Measurements from ENCODE around the gene ENSA. TPM values are rescaled to one million over a fixed set of nuclear protein-coding genes. Genes with fewer than 3 reads are reported as not detected.
"Not testable (repeated sequence)": the region's sequence is repeated elsewhere in the genome, so short reads cannot be mapped to it uniquely, and the experiment has no call there.

ENSA gene
- total RNA-seq, 1 experiment from 2014 or later, result 178 TPM

DNA sequence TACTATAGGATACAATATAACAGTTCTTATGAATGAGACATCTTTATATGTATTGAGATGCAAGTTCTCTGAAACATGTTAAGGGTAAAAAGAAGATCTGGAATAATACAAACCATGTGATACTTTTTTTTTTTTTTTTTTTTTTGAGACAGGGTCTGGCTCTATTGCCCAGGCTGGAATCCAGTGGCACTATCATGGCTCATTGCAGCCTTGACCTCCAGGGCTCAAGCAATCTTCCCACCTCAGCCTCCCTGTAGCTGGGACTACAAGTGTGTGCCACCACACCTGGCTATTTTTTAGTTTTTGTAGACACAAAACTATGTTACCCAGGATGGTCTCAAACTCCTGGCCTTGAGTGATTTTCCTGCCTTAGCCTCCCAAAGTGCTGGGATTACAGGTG, 27.9 kb downstream of the ENSA start:
- Mint-ChIP-seq H3K9me3 (ENCODE audit: unreplicated experiment) (no peaks in the 10 kb centered on the region), H3K27ac (ENCODE audit: unreplicated experiment) (no peak overlapping the region), H3K36me3 (ENCODE audit: insufficient read depth, unreplicated experiment) (peaks cover 7% of the 10 kb centered on the region), H3K4me1 (ENCODE audit: low read depth, unreplicated experiment) (peaks cover 17% of the 10 kb centered on the region), H3K27me3 (ENCODE audit: insufficient read depth, unreplicated experiment) (no peaks in the 10 kb centered on the region), H3K4me3 (ENCODE audit: unreplicated experiment) (no peak overlapping the region)
- BruUV-seq (replicated peaks), result no TSS peak
- H3K27me3 ChIP-seq (replicated peaks; ENCODE audit: control insufficient read depth, insufficient read depth, low read length), result no peaks in the 10 kb centered on the region
- peaks cover 15% of the 10 kb centered on the region for H3K4me1 ChIP-seq
- no peak for DNase-seq
- TF ChIP-seq, protein P1, sequence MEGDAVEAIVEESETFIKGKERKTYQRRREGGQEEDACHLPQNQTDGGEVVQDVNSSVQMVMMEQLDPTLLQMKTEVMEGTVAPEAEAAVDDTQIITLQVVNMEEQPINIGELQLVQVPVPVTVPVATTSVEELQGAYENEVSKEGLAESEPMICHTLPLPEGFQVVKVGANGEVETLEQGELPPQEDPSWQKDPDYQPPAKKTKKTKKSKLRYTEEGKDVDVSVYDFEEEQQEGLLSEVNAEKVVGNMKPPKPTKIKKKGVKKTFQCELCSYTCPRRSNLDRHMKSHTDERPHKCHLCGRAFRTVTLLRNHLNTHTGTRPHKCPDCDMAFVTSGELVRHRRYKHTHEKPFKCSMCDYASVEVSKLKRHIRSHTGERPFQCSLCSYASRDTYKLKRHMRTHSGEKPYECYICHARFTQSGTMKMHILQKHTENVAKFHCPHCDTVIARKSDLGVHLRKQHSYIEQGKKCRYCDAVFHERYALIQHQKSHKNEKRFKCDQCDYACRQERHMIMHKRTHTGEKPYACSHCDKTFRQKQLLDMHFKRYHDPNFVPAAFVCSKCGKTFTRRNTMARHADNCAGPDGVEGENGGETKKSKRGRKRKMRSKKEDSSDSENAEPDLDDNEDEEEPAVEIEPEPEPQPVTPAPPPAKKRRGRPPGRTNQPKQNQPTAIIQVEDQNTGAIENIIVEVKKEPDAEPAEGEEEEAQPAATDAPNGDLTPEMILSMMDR (IDR thresholded peaks at IDR 0.05; ENCODE audit: insufficient read depth in 1 of 2, low read depth in 1 of 2, low read length in 1 of 2, severe bottlenecking in 1 of 2, unreplicated experiment in 1 of 2), result no peak
- CTCF ChIA-PET, result no interaction called here
- intact Hi-C loops (cut with micrococcal nuclease; ENCODE audit: unreplicated experiment), result no loop called here
- H3K4me3 ChIP-seq (ENCODE audit: low read depth, low read length), result no peak overlapping the region
- H3K9me3 ChIP-seq, result no peaks in the 10 kb centered on the region
- POLR2A ChIA-PET, result interaction anchor here (0.8 kb wide), 1 partner anchor 380 kb away, joined by 3 read pairs; no protein-coding TSS in a partner anchor
- no peaks in the 10 kb centered on the region for H3K36me3 ChIP-seq (ENCODE audit: control insufficient read depth, insufficient read depth, low read length)

DNA sequence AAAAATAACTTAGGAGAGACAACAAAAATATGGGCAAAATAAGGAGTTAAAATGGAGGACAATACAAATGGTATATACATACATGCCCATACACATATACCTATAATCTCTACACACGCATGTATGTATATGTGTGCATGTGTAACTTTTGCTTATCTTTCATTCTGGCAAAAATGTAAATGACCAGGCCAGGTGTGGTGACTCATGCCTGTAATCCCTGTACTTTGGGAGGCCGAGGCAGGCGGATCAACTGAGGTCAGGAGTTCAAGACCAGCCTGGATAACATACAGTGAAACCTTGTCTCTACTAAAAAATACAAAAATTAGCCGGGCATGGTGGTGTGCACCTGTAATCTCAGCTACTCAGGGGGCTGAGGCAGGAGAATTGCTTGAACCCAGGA, 31.1 kb downstream of the ENSA start:
- H3K4me3 ChIP-seq (ENCODE audit: low read depth, low read length); H3K4me1 ChIP-seq; H3K9me3 Mint-ChIP-seq (ENCODE audit: unreplicated experiment); H3K4me3 Mint-ChIP-seq (ENCODE audit: unreplicated experiment); H3K36me3 ChIP-seq (ENCODE audit: control insufficient read depth, insufficient read depth, low read length); DNase-seq; H3K27ac Mint-ChIP-seq (ENCODE audit: unreplicated experiment); H3K27me3 ChIP-seq (replicated peaks; ENCODE audit: control insufficient read depth, insufficient read depth, low read length); CTCF ChIA-PET; H3K27me3 Mint-ChIP-seq (ENCODE audit: insufficient read depth, unreplicated experiment); POLR2A ChIA-PET; BruUV-seq (replicated peaks); H3K36me3 Mint-ChIP-seq (ENCODE audit: insufficient read depth, unreplicated experiment); intact Hi-C loops (cut with micrococcal nuclease; ENCODE audit: unreplicated experiment); H3K9me3 ChIP-seq: not testable (repeated sequence)
- H3K4me1 Mint-ChIP-seq (ENCODE audit: low read depth, unreplicated experiment), result peaks cover 17% of the 10 kb centered on the region

DNA sequence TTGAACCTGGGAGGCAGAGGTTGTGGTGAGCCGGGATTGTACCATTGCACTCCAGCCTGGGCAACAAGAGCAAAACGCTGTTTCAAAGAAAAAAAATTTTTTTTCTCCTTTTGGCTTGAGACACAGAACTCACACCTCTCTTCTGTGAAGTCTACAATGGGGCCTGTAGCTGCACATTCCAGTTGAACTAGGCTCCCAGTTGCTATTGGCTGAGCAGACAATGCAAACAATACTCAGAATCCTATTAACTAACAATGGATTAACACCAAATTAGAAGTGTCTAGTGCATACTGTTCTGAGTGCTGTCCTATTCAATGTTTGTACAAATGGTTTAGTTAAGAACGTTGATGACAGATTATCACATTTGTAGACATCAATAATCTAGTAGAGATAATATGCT, 32.4 kb downstream of the ENSA start:
- no TSS peak for BruUV-seq (replicated peaks)
- Mint-ChIP-seq H3K36me3 (ENCODE audit: insufficient read depth, unreplicated experiment) (peaks cover 11% of the 10 kb centered on the region), H3K27me3 (ENCODE audit: insufficient read depth, unreplicated experiment) (no peaks in the 10 kb centered on the region), H3K9me3 (ENCODE audit: unreplicated experiment) (no peaks in the 10 kb centered on the region), H3K4me3 (ENCODE audit: unreplicated experiment) (no peak overlapping the region), H3K4me1 (ENCODE audit: low read depth, unreplicated experiment) (peaks cover 14% of the 10 kb centered on the region), H3K27ac (ENCODE audit: unreplicated experiment) (no peak overlapping the region)
- no peak for DNase-seq
- no peaks in the 10 kb centered on the region for H3K9me3 ChIP-seq
- CTCF ChIA-PET, result no interaction called here
- H3K27me3 ChIP-seq (replicated peaks; ENCODE audit: control insufficient read depth, insufficient read depth, low read length), result no peaks in the 10 kb centered on the region
- no peaks in the 10 kb centered on the region for H3K4me1 ChIP-seq
- intact Hi-C loops (cut with micrococcal nuclease; ENCODE audit: unreplicated experiment), result no loop called here
- TF ChIP-seq, protein P1 (IDR thresholded peaks at IDR 0.05; ENCODE audit: insufficient read depth in 1 of 2, low read depth in 1 of 2, low read length in 1 of 2, severe bottlenecking in 1 of 2, unreplicated experiment in 1 of 2), result no peak
- POLR2A ChIA-PET, result no interaction called here
- H3K4me3 ChIP-seq (ENCODE audit: low read depth, low read length), result no peak overlapping the region
- H3K36me3 ChIP-seq (ENCODE audit: control insufficient read depth, insufficient read depth, low read length), result no peaks in the 10 kb centered on the region

All from Caco-2 (cell line).